ENCODE results near the gene A4GALT.

Gene A4GALT

DNA sequence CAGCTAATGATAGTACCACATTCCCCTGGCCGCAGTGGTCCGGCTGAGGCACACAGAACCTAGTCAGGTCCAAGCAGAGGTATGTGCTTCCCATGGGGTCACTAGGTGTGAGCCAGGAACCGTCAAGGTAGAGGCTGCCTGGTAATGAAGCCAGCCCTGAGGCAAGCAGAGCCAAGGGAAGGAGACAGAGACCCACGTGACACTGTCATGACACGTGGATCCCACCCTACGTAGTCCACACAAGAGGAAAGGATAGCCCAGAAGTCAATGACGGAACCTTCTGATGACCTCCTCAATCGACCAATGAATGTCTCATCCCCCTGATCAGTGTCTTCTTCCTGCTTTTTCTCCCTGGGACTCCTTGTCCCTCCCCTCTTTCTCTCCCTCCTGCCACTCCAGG lies 19.0 kb downstream of the A4GALT start:
- no peak for DNase-seq (ENCODE audit: low spot score)

DNA sequence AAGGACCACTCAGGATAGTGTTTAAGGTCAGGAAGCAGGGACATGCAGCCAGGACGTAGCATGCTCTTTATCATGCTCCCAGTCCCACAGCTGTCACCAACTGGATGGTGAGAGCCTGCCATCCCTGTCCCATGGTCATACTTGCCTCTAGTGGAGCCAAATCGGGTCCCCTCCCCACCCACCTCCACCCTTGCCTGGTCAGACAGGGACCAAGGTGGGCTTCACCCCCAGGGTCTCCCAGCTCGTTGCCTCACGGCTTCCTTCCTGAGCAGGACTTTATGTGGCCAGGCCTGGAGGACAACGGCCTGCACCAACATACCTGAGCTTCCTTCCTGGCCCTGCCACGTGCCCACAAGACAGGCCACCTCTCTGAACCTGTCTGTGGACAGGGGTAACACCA lies 19.8 kb downstream of the A4GALT start:
- DNase-seq (ENCODE audit: low spot score) = no peak

GRCh38 chr22:42700355-42700754 lies 20.3 kb downstream of the A4GALT start:
- DNase-seq (ENCODE audit: low spot score) = no peak

- DNase-seq (ENCODE audit: low spot score) = no peak
Observed at GRCh38 chr22:42699976-42700352, 20.7 kb downstream of the A4GALT start.

DNA sequence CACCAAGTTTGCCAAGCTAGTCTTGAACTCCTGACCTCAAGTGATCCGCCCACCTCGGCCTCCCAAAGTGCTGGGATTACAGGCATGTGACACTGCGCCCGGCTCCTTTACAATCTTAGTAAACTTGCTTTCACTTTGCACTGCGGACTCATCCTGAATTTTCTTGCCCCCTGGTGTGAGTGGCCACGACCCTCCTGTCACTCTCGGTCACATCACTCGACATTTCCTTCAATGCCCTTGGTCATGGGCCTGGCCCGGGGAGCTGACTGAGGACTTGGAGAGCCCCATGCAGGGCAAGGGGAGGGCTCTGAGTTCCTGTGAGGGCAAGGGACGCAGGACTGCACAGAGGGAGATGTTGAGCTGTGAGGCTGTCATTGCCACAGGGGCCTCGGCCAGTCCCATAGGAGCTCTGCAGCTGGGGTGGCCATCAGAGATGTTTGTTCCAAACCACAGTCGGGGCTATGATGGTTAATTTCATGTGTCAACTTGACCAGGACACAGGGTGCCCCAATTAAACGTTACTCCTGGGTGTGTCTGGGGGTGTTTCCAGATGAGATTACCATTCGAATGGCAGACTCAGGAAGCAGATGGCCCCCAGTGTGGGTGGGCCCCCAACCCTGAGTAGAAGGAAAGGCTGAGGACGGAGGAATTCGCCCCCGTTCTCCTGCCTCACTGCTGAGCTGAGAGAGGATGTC lies 21.2 kb downstream of the A4GALT start:
- DNase-seq (ENCODE audit: low spot score) = no peak

- DNase-seq (ENCODE audit: low spot score) = no peak
Observed at GRCh38 chr22:42697542-42698013, 23.1 kb downstream of the A4GALT start.

- DNase-seq (ENCODE audit: low spot score) = no peak
Observed at GRCh38 chr22:42696331-42696967, 24.2 kb downstream of the A4GALT start.

DNA sequence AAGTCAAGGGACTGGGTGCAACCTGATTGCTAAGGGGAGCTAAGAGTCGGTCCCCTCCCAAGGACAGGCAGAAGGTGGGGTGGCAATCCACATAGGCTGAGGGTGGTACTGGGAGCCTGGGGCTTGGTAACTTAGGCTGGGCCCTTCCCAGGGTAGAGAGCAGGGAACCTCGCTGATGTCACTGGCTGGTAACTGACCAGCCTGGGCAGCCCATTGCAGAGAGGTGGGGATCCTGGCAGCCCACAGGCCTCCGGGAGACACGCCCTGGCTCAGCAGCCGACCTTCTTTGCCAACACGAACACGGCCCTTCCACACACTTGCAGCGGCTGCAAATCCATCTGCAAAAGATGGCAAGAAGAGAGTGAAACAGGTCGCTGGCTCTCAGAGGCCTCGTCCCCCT lies 25.4 kb downstream of the A4GALT start:
- DNase-seq (ENCODE audit: low spot score) = no peak

GRCh38 chr22:42693763-42694683 lies 26.6 kb downstream of the A4GALT start:
- DNase-seq (ENCODE audit: low spot score) = no peak

DNA sequence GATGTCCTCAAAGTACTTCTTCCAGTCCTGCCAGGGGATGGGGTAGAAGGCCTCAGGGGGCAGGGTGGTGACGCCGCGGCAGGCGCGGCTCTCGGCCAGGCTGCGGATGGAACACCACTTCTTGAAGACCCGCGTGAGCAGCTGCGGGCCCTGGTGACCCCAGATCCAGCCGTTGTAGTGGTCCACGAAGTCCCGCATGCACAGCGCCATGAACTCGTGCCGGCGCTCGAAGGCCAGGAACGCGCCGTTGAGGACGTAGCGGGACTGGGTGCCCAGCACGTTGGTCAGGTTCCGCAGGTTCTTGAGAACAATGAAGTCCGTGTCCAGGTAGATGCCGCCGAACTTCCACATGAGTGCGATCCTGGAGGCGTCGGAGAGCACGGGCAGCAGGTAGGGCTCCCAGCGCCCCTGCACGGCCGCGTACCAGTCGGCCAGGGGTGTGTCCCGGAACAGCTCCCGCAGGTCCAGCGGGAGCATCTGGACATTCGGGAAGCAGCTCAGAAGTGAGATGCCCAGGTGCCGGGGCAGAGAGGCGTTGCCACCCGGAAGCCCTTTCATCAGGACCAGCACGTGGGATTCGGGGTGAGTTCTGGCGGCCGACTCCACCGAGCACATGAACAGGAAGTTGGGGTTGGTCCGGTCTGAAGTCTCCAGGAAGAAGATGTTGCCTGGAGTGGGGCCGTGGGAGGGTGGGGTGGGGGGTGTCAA lies 27.5 kb downstream of the A4GALT start:
- DNase-seq (ENCODE audit: low spot score) = no peak

DNA sequence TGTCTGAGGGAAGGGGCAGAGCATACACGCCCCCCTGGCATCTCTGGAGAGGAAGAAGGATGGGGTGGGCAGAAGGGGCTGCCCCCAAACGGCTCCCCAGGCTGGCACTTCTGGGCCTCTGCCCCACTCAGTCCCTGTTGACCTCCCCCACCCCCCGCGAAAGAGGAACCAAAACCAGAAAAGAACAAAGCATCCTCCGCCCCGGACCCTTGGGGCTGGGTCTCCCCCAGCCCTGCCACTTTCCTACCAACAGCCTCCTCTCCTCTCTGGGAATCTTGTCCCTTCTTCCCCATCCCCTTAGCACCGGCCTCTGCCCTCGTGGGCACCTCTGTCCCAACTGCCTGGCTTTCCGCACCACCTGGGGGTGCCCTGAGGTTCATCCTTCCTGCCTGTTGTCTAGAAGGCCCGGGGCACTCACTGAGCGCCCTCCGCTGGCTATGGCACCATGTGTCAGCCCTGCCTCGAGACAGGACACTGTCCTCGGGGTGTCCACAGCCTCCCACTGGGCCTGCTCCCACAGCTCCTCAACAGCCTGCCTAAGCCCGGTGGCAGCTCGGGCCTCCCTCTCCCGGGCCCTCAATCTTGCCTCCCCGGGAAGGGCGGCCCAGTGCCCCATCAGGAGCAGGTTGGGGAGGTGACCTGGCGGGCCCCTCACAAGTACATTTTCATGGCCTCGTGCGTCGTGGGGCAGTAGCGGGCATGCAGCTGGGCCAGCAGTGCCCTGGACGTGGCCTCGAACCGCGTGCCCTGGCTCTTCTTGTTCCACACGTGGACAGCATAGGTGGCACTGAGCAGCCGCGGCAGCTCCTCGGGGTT lies 28.2 kb downstream of the A4GALT start:
- DNase-seq (ENCODE audit: low spot score) = no peak

- DNase-seq (ENCODE audit: low spot score) = no peak
Observed at GRCh38 chr22:42691440-42691839, 29.2 kb downstream of the A4GALT start.

DNA sequence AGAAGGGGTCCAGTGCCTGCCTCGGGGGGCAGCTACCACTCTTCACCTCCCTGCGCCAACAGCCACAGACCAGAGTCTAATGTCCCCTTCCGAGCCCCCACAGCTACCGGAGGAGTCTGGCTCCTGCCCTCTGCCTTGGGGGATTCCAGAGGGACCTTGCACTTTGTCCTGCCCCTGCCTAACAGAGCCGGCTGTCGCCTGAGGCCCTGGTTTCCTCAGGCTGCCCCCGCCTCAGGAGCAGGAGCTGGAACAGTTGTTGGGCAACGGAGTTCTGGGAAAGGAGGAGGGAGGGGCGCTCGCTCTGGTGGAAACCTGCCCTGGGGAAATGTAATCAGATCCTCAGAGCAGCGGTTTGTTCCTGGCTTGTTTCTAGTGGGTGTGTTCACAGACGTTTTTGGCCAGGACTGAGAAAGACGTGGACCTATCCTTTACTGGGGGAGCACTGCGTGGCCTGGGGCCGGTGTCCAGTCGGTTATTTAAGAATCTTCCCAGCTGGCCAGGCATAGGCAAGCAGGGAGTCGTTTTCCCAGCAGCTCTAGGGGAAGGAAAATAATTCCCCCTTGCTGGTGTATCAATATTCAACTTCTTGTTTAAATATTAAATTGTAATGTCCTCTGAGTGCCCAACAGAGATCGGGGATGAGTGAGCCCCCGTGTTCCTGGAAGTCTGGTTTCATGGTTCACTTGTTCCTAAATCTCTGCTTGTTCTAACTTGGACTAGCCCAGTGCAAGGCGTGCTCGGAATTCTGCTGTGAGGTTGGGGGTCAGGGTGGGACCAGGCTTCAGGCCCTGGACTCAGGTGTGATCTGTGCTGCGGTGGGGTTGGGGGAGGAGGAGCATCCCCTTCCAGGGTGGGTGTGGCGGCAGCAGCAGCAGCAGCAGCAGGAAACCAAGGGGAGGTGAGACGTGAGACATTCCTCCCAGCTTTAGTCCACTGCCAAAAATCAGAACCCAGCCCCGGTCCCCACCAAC lies 32.1 kb downstream of the A4GALT start:
- no peak for DNase-seq (ENCODE audit: low spot score)

GRCh38 chr22:42686756-42687491 lies 33.7 kb downstream of the A4GALT start:
- DNase-seq (ENCODE audit: low spot score) = no peak

- DNase-seq (ENCODE audit: low spot score) = no peak
Observed at GRCh38 chr22:42685941-42686653, 34.6 kb downstream of the A4GALT start.

DNA sequence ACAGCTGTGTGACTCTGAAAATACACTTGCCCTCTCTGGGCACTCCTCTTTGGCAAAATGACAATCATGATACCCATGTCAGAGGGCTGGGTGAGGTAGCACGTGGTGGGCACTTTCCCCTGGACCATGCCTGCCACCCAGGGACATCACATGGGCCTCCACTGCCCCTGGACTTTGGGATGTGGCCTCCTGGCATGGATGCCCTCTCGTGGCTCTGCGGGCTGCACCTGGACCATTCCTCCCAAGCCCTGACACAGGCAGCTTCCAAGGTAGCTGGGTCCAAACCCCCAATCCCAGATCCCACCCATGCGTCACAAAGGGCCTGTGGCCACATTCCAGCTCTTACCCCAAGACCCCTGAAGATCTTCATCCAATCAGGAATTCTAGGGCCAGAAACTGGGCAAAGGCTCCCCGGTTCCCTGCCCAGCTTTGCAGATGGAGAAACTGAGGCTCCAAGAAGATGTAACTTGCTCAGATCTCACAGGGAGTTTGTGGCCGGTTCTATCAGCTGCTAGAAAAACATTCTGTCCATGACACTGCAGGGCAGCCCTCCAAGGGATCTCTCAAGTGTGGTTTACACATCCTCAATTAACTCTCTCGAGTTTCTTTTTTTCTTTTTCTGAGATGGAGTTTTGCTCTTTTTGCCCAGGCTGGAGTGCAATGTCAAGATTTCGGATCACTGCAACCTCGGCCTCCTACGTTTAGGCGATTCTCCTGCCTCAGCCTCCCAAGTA lies 36.0 kb downstream of the A4GALT start:
- DNase-seq (ENCODE audit: low spot score) = no peak

DNA sequence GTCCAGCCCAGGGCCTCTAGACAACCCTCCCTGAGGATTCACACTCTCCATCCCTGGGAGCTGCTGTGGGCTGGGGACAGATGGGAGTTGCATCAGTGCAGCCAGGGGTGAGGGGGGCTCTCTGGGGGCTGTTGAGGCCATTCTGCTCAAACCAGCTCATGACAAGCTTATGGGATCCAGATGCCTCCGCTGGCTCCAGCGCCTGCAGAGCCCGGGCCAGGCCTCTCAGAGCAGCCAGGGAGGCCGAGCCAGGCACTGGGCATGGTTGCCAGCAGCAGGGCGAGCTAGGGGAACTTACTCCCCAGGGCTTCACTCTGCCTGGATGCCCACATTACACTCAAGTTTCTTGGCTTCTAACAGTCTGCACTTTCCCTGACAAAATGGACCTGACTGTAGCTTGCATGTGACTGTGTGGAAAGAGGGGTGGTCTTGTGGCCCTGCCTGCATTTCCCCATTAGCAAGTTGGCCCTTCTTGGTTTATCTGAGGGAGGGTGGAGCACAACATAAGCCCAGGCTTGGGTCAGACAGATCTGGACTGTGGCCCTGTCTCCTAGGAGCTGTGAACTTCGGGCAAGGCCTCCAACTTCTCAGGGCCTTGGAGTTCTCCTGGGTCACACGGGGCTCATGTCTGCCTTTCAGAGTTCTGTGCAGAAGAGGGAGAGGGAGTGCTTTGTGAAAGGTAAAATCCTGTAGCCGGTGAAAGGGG lies 36.9 kb downstream of the A4GALT start:
- no peak for DNase-seq (ENCODE audit: low spot score)

Measured in hematopoietic multipotent progenitor cell treated with erythropoietin and hydrocortisone succinate and interleukin-3 and kit ligand, for 17 days (in vitro differentiated cells).